K562 (cell line): ENCODE measurements around the gene FMO5. TPM values are rescaled to one million over a fixed set of nuclear protein-coding genes. Genes with fewer than 3 reads are reported as not detected.

Experiments used
- MGA ChIP-seq: fragments of 450-650 bp; IDR thresholded peaks from 2 replicates; pipeline ENCODE4 v1.6.1; 2016; ENCODE audit warnings: mild to moderate bottlenecking, moderate library complexity
- polyA plus RNA-seq, 8 experiments: library from polyadenylated mRNA; depleted of rRNA in 4 of 8; stranded (reverse) in 5 of 8; unstranded in 3 of 8; fragments of >200 nt; fragmentation: Nextera tagmentation in 2 of 8; fragmentation: Illumina TruSeq in 1 of 8; extraction: Ambion mirVana in 2 of 8; extraction: Trizol in 1 of 8; gene quantifications; 2 replicates each; pipeline versions ENCODE4 v1.2.1 to v1.2.3, GENCODE V29; 2011 to 2014; ENCODE audit warnings: inconsistent platforms in 1 of 8, missing spikeins in 1 of 8
- total RNA-seq, 7 experiments: library from RNA; depleted of rRNA in 6 of 7; stranded (reverse); fragments of >200 nt in 6 of 7; fragmentation: Illumina TruSeq in 2 of 7; extraction: Trizol in 2 of 7; gene quantifications; 2 replicates each; pipeline versions ENCODE4 v1.2.1 to v1.2.3, GENCODE V29; 2011 to 2021; ENCODE audit warnings: low replicate concordance in 1 of 7

Gene FMO5
- total and polyA plus RNA-seq, 9 of the 15 experiments (the other 6 are each of a cell fraction or from before 2014, with no cell fraction given) = 0.11 to 0.69 (median 0.19) TPM; not detected in 1

- TF ChIP-seq MGA = 0 out of 2 replicates have a peak, but pooled peaks have one; percentile 17
- TF ChIP-seq, all 486 proteins: peak for 19
These were observed at the start of gene FMO5 (continued) for GRCh38 chr1:147225193-147225730.
